HL-60 (cell line): ENCODE measurements around the gene EXOC2.

ENCODE experiments used
- DNase-seq, 2 experiments: peaks; one replicate each; pipeline ENCODE4 v3.0.0-alpha.2; 2010 to 2020; ENCODE audit warnings: low read depth in 1 of 2, low spot score in 1 of 2
- H3K27ac ChIP-seq: fragments of 250-450 bp; sonication (Bioruptor Pico); replicated peaks from 2 replicates; pipeline ENCODE4 v1.5.1; 2020; ENCODE audit warnings: mild to moderate bottlenecking, moderate library complexity
- H3K27me3 ChIP-seq: fragments of 250-450 bp; sonication (Bioruptor Pico); 2 replicates; pipeline ENCODE4 v1.5.1; 2021; ENCODE audit warnings: mild to moderate bottlenecking, moderate library complexity; ENCODE audit not compliant: insufficient read depth, poor library complexity, severe bottlenecking
- H3K4me3 ChIP-seq: replicated peaks from 2 replicates; pipeline ENCODE4 v1.5.1; 2011; ENCODE audit warnings: mild to moderate bottlenecking, control low read depth, low read length; ENCODE audit not compliant: insufficient read depth
- GABPA ChIP-seq: IDR thresholded peaks from 2 replicates; pipeline ENCODE4 v1.6.1; 2012; ENCODE audit warnings: low read depth
- POLR2AphosphoS5 ChIP-seq: IDR thresholded peaks from 2 replicates; pipeline ENCODE4 v1.6.1; 2012; ENCODE audit warnings: low read depth
- SPI1 ChIP-seq: IDR thresholded peaks from 2 replicates; pipeline ENCODE4 v1.6.1; 2012; ENCODE audit warnings: low read depth, mild to moderate bottlenecking, borderline replicate concordance
- TF ChIP-seq, protein P1 (sequence below): IDR thresholded peaks from 2 replicates; pipeline ENCODE4 v1.6.1; 2012; ENCODE audit warnings: low read depth; ENCODE audit not compliant: insufficient replicate concordance
- TF ChIP-seq, protein P2 (sequence below): IDR thresholded peaks from one replicate; pipeline ENCODE4 v1.5.1; 2011; ENCODE audit warnings: low read length, control low read depth, inconsistent platforms; ENCODE audit not compliant: insufficient read depth

The EXOC2 gene

DNA sequence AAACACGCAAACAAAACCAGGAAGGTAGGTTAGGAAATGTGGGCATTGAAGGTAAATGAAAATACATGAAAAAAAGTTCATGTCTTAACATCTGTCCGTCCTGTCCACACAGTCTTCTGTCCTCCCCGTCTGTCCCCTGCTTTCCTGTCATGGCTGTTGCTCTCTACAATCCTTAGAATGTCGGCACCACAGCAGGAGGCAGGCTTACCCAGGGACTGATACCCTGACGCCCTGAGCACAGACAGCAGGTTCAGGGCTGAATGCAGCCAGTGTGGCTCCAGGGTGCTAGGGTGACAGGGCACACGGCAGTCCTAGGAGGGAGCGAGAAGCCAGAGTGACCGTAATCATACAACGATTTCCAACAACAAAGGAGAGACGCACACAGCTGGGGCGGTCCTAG lies 177.7 kb downstream of the EXOC2 start:
- H3K27ac ChIP-seq = no peak overlapping the region
- DNase-seq = no peak
- no peaks in the 10 kb centered on the region for H3K27me3 ChIP-seq
- no peak overlapping the region for H3K4me3 ChIP-seq
- TF ChIP-seq SPI1 = no peak
- TF ChIP-seq, protein P1, sequence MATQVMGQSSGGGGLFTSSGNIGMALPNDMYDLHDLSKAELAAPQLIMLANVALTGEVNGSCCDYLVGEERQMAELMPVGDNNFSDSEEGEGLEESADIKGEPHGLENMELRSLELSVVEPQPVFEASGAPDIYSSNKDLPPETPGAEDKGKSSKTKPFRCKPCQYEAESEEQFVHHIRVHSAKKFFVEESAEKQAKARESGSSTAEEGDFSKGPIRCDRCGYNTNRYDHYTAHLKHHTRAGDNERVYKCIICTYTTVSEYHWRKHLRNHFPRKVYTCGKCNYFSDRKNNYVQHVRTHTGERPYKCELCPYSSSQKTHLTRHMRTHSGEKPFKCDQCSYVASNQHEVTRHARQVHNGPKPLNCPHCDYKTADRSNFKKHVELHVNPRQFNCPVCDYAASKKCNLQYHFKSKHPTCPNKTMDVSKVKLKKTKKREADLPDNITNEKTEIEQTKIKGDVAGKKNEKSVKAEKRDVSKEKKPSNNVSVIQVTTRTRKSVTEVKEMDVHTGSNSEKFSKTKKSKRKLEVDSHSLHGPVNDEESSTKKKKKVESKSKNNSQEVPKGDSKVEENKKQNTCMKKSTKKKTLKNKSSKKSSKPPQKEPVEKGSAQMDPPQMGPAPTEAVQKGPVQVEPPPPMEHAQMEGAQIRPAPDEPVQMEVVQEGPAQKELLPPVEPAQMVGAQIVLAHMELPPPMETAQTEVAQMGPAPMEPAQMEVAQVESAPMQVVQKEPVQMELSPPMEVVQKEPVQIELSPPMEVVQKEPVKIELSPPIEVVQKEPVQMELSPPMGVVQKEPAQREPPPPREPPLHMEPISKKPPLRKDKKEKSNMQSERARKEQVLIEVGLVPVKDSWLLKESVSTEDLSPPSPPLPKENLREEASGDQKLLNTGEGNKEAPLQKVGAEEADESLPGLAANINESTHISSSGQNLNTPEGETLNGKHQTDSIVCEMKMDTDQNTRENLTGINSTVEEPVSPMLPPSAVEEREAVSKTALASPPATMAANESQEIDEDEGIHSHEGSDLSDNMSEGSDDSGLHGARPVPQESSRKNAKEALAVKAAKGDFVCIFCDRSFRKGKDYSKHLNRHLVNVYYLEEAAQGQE = no peak
- no peak for TF ChIP-seq POLR2AphosphoS5
- TF ChIP-seq, protein P2, sequence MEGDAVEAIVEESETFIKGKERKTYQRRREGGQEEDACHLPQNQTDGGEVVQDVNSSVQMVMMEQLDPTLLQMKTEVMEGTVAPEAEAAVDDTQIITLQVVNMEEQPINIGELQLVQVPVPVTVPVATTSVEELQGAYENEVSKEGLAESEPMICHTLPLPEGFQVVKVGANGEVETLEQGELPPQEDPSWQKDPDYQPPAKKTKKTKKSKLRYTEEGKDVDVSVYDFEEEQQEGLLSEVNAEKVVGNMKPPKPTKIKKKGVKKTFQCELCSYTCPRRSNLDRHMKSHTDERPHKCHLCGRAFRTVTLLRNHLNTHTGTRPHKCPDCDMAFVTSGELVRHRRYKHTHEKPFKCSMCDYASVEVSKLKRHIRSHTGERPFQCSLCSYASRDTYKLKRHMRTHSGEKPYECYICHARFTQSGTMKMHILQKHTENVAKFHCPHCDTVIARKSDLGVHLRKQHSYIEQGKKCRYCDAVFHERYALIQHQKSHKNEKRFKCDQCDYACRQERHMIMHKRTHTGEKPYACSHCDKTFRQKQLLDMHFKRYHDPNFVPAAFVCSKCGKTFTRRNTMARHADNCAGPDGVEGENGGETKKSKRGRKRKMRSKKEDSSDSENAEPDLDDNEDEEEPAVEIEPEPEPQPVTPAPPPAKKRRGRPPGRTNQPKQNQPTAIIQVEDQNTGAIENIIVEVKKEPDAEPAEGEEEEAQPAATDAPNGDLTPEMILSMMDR = no peak
- TF ChIP-seq GABPA = no peak

DNA sequence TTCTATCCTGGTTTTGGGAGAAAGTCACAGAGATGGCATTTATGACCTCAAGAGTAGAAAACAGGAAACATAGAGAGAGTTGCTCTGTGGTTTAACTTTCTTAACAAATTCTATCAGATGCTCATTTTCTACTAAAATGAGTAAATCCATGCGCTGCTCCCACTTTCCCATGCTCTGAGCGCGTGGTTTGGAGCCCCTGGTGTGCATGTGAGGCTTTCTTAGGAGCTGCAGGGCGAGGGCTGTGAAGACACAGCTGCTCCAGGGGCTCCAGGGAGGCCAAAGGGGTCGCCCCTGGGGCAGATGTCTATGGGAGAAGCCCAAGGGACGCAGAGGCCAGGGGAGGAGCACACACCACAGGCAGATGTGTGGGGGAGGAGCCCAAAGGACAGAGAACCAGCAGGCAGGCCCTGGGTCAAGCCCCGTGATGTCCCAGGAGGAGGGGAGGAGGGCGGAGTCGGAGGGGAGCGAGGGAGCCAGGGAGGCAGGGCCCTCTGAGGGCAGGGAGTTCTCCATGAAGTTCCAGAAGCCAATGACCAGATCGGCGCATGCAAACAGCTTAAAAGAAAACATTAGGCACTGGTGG lies 178.5 kb downstream of the EXOC2 start:
- H3K27ac ChIP-seq = no peak overlapping the region
- no peaks in the 10 kb centered on the region for H3K27me3 ChIP-seq
- no peak overlapping the region for H3K4me3 ChIP-seq
- no peak for TF ChIP-seq SPI1
- TF ChIP-seq, protein P2 = no peak
- TF ChIP-seq GABPA = no peak
- TF ChIP-seq POLR2AphosphoS5 = no peak
- TF ChIP-seq, protein P1 = no peak
- no peak for DNase-seq

DNA sequence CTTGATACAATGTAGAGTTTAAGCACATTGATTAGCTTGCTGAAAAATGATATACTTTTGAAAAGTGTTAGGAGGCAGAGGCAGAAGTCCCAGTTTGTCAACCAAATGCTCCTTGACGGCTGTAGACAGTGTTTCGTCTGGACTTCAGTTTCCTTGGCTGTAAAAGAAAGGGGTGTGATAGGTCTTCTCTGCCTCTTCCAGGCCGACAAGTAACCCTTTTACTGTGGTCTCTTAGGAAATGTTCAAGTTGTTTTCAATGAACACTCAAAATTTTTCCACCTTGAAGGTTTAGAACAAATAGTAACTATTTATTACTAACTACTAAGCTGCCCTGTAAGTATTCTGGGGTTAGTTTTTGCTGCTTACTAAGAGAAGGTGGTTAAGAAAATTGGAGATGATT lies 179.0 kb downstream of the EXOC2 start:
- TF ChIP-seq, protein P1 = no peak
- TF ChIP-seq POLR2AphosphoS5 = no peak
- TF ChIP-seq, protein P2 = no peak
- Histone ChIP-seq H3K27me3 (no peaks in the 10 kb centered on the region), H3K4me3 (no peak overlapping the region), H3K27ac (no peak overlapping the region)
- no peak for DNase-seq
